ENCODE measurements around the gene KLHL29.

KLHL29 gene

DNA sequence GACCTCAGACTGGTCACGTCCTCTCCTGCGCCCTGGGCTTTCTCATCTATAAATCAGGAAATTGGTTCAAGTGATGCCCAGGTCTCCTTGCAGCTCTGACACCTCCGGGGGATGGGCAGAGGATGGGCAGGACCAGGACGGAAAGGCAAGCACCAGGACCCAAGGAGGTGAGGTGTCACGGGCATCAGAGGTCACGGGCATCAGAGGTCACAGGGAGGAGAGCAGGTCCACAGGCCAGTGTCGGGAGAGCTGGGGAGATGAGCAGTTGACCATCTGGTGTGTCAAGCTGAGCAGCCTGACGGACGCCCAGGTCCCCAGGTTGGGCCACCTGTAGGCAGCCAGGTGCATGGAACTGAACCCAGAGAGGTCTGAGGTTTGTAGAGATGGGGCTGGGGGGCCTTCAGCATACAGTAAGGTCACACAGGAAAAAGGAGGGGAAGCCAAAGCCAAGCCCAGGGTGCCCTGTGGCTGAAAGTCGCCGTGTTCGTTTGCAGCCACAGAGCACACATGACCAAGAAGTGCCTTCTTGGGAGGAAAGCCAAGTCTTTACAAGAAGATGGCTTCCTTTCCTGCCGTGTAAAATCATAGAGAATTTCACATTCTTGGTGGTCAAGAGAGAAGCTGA, 301.5 kb downstream of the KLHL29 start:
- no peak for FAIRE-seq
- TF ChIP-seq, protein P1, sequence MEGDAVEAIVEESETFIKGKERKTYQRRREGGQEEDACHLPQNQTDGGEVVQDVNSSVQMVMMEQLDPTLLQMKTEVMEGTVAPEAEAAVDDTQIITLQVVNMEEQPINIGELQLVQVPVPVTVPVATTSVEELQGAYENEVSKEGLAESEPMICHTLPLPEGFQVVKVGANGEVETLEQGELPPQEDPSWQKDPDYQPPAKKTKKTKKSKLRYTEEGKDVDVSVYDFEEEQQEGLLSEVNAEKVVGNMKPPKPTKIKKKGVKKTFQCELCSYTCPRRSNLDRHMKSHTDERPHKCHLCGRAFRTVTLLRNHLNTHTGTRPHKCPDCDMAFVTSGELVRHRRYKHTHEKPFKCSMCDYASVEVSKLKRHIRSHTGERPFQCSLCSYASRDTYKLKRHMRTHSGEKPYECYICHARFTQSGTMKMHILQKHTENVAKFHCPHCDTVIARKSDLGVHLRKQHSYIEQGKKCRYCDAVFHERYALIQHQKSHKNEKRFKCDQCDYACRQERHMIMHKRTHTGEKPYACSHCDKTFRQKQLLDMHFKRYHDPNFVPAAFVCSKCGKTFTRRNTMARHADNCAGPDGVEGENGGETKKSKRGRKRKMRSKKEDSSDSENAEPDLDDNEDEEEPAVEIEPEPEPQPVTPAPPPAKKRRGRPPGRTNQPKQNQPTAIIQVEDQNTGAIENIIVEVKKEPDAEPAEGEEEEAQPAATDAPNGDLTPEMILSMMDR (IDR thresholded peaks at IDR 0.05; ENCODE audit: insufficient read depth, missing control alignments) = no peak
- no peak for DNase-seq (ENCODE audit: insufficient read length, low spot score)

DNA sequence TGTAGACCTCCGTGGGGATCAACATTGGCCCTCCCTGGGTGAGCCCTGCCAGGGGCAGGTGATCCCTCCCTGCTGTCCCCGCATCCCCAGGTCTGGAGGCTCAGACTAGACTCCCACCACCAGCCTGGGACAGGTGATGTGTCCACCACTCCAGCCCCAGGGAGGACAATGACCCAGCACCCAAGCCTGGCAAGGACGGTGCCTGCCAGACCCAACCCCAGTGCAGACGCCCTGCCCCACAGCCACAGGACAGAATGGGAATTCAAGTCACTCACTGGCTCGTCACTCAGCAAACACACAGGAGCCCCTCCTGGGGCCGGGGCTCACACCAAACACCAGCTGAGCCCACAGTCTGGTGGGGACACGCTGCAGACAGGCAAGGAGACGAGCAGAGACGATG, 302.2 kb downstream of the KLHL29 start:
- TF ChIP-seq, protein P1 (IDR thresholded peaks at IDR 0.05; ENCODE audit: insufficient read depth, missing control alignments) = no peak
- DNase-seq (ENCODE audit: insufficient read length, low spot score) = no peak
- no peak for FAIRE-seq

DNA sequence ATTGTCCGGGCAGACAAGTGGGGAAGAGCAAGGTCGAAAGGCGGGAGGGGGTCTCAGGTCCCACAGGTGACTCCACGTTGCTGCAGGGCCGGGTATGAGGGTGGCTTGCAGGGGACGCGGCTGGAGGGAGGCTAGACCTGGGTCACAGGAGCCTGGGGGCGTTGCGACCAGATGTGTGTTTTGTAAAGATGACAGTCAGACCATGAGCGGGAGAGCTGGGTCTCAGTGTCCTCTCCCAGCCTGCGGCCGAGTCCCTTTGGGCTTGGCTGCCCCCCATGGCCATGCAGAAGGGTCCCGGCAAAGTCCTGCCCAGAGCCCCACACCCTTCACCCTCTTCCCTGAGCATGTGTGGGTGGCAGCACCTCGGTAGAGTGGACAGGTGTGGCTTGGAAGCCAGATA, 302.7 kb downstream of the KLHL29 start:
- DNase-seq (ENCODE audit: insufficient read length, low spot score) (no peak), FAIRE-seq (no peak)
- TF ChIP-seq, protein P1 (IDR thresholded peaks at IDR 0.05; ENCODE audit: insufficient read depth, missing control alignments) = no peak

DNA sequence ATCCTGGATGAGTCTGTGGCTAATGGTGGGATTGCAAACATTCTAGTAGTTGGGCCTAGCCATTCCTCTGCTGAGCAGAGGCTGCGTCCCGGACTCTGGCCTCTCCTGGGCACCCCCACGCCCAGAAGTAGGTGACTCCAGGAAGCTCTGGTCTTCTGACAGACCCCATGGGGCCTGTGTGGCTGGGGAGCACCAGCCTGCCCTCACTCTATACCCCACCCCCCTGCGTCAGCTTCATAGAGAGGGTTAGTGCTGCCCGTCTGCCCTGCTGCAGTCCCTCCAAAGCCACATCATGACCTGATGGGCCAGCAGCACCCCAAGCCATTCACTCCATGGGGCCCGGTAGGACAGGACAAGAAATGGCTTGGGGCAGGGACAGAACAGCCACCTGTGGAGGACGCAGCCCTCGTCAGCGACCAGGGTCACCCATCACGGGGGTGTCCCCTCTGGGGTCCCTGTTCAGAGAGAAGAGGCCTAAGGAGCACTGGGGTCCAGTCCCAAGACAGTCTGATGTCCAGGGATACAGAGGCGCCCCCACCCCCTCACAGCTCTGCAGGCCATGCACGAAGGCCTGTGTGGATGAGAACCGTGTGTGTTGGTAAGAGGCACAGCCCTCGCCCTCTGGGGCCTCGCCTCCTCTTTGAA, 303.6 kb downstream of the KLHL29 start:
- TF ChIP-seq, protein P1 (IDR thresholded peaks at IDR 0.05; ENCODE audit: insufficient read depth, missing control alignments) = no peak

DNA sequence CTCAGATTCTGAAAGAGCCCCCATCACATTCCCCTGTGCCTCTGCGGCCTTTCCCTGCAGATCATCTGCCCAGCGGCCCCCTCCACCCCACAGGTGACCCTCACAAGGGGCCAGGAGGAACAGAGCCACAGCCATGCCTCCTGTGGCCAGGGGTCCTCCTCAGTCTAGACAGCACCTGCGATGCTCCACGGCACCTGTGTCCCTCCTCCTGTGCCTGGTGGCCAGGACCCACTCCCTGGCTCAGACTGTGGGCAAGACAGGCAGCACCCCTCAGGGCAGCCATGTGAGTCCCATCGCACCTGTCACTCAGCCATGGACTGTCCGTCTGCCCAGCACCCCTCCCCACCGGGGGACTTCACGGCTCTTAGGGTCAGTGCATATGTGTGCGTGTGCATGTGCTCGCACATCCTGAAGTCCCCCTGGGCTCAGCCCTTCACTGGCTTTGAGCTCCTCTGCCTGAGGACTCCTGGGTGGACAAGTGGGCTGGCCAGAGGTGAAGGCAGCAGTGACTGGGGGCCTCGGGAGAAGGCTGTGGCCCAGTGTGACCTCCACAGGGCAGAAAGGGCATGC, 304.2 kb downstream of the KLHL29 start:
- FAIRE-seq = no peak
- DNase-seq (ENCODE audit: insufficient read length, low spot score) = no peak
- TF ChIP-seq, protein P1 (IDR thresholded peaks at IDR 0.05; ENCODE audit: insufficient read depth, missing control alignments) = no peak

More for the DNA sequence above, 303.6 kb downstream of the KLHL29 start:
- DNase-seq (ENCODE audit: insufficient read length, low spot score) (no peak), FAIRE-seq (no peak)

DNA sequence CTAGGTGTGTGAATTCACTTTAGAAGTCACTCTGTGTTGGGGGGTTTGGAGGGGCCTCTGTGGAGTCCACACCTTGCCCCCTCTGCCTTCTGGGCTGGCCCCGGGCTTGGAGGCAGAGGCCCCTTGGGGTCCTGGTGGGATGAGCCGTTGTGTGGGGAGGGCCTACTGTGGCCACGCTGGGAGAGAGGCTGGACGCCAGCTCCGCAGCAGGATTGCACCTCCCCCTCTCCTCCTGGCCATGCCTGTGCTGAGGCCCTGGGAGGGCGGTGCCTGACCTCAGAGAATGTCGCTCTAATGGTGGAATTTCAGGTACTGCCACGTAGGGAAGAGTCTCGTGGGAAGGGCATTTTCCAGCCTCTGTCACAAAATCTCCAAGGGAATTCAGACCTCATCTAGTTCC, 304.9 kb downstream of the KLHL29 start:
- TF ChIP-seq, protein P1 (IDR thresholded peaks at IDR 0.05; ENCODE audit: insufficient read depth, missing control alignments) = no peak
- DNase-seq (ENCODE audit: insufficient read length, low spot score) (no peak), FAIRE-seq (no peak)

Data from D721Med (cell line).